ENCODE measurements around the gene KIAA0232.

KIAA0232 gene

GRCh38 chr4:6916587-6917460 is 134.3 kb downstream of the KIAA0232 start:
- Histone ChIP-seq H3K27me3 (ENCODE audit: low read depth, low read length) (no peaks in the 10 kb centered on the region), H3K4me3 (ENCODE audit: low read length) (no peak overlapping the region), H3K9me3 (ENCODE audit: insufficient read depth, low read length) (no peaks in the 10 kb centered on the region), H4K20me1 (ENCODE audit: insufficient read depth, low read length) (peaks cover 16% of the 10 kb centered on the region), H3K79me2 (ENCODE audit: low read length) (peaks cover 30% of the 10 kb centered on the region), H3K27ac (ENCODE audit: low read length) (no peak overlapping the region), H3K4me2 (ENCODE audit: low read length) (no peak overlapping the region), H3K9ac (ENCODE audit: low read length) (no peak overlapping the region), H2AFZ (ENCODE audit: low read depth, low read length) (no peak overlapping the region), H3K4me1 (ENCODE audit: low read length) (no peaks in the 10 kb centered on the region), H3K36me3 (replicated peaks; ENCODE audit: low read depth, low read length) (no peaks in the 10 kb centered on the region)
- no peak for TF ChIP-seq EZH2phosphoT487 (IDR thresholded peaks at IDR 0.05; ENCODE audit: low read depth)
- TF ChIP-seq CTCF (IDR thresholded peaks at IDR 0.05; ENCODE audit: low read depth, low read length): no peak

GRCh38 chr4:6917461-6918271 is 135.1 kb downstream of the KIAA0232 start:
- H3K27me3 ChIP-seq (ENCODE audit: low read depth, low read length): no peaks in the 10 kb centered on the region
- no peak for TF ChIP-seq CTCF (IDR thresholded peaks at IDR 0.05; ENCODE audit: low read depth, low read length)
- no peak for TF ChIP-seq EZH2phosphoT487 (IDR thresholded peaks at IDR 0.05; ENCODE audit: low read depth)
- H3K9me3 ChIP-seq (ENCODE audit: insufficient read depth, low read length): no peaks in the 10 kb centered on the region
- H3K4me1 ChIP-seq (ENCODE audit: low read length): no peaks in the 10 kb centered on the region
- no peak overlapping the region for H2AFZ ChIP-seq (ENCODE audit: low read depth, low read length)
- no peaks in the 10 kb centered on the region for H3K36me3 ChIP-seq (replicated peaks; ENCODE audit: low read depth, low read length)
- H3K4me3 ChIP-seq (ENCODE audit: low read length): no peak overlapping the region
- peaks cover 33% of the 10 kb centered on the region for H3K79me2 ChIP-seq (ENCODE audit: low read length)
- H3K4me2 ChIP-seq (ENCODE audit: low read length): no peak overlapping the region
- no peak overlapping the region for H3K27ac ChIP-seq (ENCODE audit: low read length)
- peaks cover 16% of the 10 kb centered on the region for H4K20me1 ChIP-seq (ENCODE audit: insufficient read depth, low read length)
- no peak overlapping the region for H3K9ac ChIP-seq (ENCODE audit: low read length)

GRCh38 chr4:6918338-6918737 is 135.8 kb downstream of the KIAA0232 start:
- H3K9me3 ChIP-seq (ENCODE audit: insufficient read depth, low read length): no peaks in the 10 kb centered on the region
- no peaks in the 10 kb centered on the region for H3K36me3 ChIP-seq (replicated peaks; ENCODE audit: low read depth, low read length)
- H3K9ac ChIP-seq (ENCODE audit: low read length): no peak overlapping the region
- H3K27me3 ChIP-seq (ENCODE audit: low read depth, low read length): no peaks in the 10 kb centered on the region
- peaks cover 30% of the 10 kb centered on the region for H3K79me2 ChIP-seq (ENCODE audit: low read length)
- no peak overlapping the region for H2AFZ ChIP-seq (ENCODE audit: low read depth, low read length)
- H3K4me3 ChIP-seq (ENCODE audit: low read length): no peak overlapping the region
- H3K27ac ChIP-seq (ENCODE audit: low read length): no peak overlapping the region
- H4K20me1 ChIP-seq (ENCODE audit: insufficient read depth, low read length): peaks cover 16% of the 10 kb centered on the region
- no peak overlapping the region for H3K4me2 ChIP-seq (ENCODE audit: low read length)
- no peaks in the 10 kb centered on the region for H3K4me1 ChIP-seq (ENCODE audit: low read length)
- no peak for TF ChIP-seq EZH2phosphoT487 (IDR thresholded peaks at IDR 0.05; ENCODE audit: low read depth)
- no peak for TF ChIP-seq CTCF (IDR thresholded peaks at IDR 0.05; ENCODE audit: low read depth, low read length)

- H3K27ac ChIP-seq (ENCODE audit: low read length): no peak overlapping the region
- H3K4me1 ChIP-seq (ENCODE audit: low read length): no peaks in the 10 kb centered on the region
- H3K9me3 ChIP-seq (ENCODE audit: insufficient read depth, low read length): no peaks in the 10 kb centered on the region
- no peak overlapping the region for H3K9ac ChIP-seq (ENCODE audit: low read length)
- no peaks in the 10 kb centered on the region for H3K27me3 ChIP-seq (ENCODE audit: low read depth, low read length)
- H2AFZ ChIP-seq (ENCODE audit: low read depth, low read length): no peak overlapping the region
- H3K79me2 ChIP-seq (ENCODE audit: low read length): peaks cover 25% of the 10 kb centered on the region; the same call in 1 of the 2 replicates
- H3K36me3 ChIP-seq (replicated peaks; ENCODE audit: low read depth, low read length): peaks cover 11% of the 10 kb centered on the region
- H3K4me3 ChIP-seq (ENCODE audit: low read length): no peak overlapping the region
- TF ChIP-seq EZH2phosphoT487 (IDR thresholded peaks at IDR 0.05; ENCODE audit: low read depth): no peak
- no peak for TF ChIP-seq CTCF (IDR thresholded peaks at IDR 0.05; ENCODE audit: low read depth, low read length)
- no peak overlapping the region for H3K4me2 ChIP-seq (ENCODE audit: low read length)
- H4K20me1 ChIP-seq (ENCODE audit: insufficient read depth, low read length): peaks cover 20% of the 10 kb centered on the region
Observed at GRCh38 chr4:6920171-6920570, 137.6 kb downstream of the KIAA0232 start.

Data from OCI-LY3 (cell line).